ENCODE data around the gene RPL7L1.
"Not testable (repeated sequence)": the region's sequence is repeated elsewhere in the genome, so short reads cannot be mapped to it uniquely, and the experiment has no call there.

RPL7L1 gene

DNA sequence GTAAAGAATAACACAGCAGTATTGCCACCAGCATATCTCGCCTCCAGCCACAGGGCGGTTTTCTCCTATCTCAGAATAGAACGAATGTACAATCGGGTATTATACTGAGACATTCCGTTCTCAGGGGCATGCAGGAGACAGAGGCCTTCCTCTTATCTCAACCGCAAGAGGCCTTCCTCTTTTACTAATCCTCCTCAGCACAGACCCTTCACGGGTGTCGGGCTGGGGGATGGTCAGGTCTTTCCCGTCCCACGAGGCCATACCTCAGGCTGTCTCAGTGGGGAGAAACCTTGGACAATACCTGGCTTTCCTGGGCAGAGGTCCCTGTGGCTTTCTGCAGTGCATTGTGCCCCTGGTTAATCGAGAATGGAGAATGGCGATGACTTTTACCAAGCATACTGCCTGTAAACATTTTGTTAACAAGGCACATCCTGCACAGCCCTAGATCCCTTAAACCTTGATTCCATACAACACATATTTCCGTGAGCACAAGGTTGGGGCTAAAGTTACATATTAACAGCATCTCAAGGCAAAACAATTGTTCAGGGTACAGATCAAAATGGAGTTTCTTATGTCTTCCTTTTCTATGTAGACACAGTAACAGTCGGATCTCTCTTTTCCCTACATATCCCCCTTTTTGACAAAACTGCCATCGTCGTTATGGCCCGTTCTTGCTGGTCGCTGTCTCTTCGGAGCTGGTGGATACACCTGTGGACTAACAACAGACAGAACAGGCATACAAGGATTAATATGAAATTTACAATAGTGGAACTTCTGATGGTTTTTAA is 14.8 kb downstream of the RPL7L1 start:
- not testable (repeated sequence) for DNase-seq

- DNase-seq: no peak
Measured at GRCh38 chr6:42896178-42896719, 16.8 kb downstream of the RPL7L1 start.

GRCh38 chr6:42898891-42899361 is 19.5 kb downstream of the RPL7L1 start:
- peak; percentile 53 for DNase-seq

GRCh38 chr6:42899871-42900270 is 20.5 kb downstream of the RPL7L1 start:
- DNase-seq: no peak

- DNase-seq: peak; percentile 85
Measured at GRCh38 chr6:42901538-42901957, 22.1 kb downstream of the RPL7L1 start.

- DNase-seq: not testable (repeated sequence)
Measured at GRCh38 chr6:42902429-42903263, 23.2 kb downstream of the RPL7L1 start.

DNA sequence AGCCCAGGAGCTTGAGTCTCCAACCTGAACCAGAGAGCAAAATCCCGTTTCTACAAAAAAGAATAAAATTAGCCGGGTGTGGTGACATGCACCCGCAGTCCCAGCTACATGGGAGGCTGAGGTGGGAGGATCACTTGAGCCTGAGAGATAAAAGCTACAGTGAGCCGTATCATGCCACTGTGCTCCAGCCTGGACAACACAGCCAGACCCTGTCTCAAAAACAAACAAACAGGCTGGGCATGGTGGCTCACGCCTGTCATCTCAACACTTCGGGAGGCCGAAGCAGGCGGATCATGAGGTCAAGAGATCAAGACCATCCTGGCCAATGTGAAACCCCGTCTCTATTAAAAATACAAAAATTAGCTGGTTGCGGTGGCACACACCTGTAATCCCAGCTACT is 25.1 kb downstream of the RPL7L1 start:
- no peak for DNase-seq

- DNase-seq: no peak
Measured at GRCh38 chr6:42907336-42907735, 27.9 kb downstream of the RPL7L1 start.

DNA sequence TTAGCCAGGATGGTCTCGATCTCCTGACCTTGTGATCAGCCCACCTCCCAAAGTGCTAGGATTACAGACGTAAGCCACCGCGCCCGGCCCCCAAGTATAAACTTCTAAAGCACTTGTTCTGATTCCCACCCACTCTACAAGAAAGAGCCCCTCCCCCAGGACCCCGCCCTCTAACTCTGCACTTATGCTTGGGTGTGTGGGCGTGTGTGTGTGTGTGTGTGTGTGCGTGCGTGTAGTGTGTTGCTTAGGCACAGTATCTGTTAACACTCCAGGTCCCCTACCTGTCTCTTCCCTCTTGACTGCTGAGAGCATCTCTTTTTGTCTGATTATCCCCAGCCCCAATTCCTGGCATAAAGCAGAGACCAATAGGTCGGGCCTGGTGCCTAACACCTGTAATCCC is 30.4 kb downstream of the RPL7L1 start:
- no peak for DNase-seq

DNA sequence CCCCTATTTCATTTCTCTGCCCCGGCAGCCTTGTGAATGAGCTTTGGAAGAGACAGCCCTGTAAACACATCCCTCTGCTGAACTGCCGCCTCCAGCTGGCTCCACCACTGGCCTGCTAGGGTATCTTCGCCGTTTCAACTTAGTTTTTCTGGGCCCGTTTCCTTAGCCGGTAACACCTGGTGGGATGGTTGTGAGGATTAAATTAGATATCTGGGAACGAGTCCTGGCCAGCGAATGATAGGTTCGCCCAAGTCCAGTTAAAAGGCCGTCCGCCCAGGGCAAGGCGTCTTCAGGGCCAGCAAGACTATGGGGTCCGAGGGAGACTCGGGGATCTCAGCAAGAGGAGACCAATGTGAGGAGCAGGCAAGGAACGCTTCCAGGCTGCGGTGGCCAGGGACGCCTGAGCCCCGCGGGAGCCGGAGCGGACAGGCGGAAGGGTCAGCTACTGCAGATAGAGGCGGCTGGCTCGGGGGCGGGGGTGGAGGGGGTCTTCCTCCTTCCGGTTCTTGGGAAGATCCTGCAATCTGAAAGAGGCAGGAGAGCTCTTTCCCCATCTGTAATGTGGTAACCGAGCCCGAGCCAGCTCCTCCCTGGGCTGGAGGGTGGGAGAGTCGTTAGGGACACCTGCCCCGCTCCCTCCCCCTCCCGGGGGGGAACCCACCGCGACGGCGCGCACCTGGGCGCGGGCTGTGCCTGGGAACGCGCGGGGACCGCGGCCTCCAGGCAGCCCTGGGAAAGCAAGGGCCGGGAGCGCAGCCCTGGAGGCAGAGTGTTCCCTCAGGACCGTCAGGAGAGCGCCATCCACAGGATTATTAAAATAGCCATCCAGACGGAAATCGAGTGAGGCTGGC is 32.0 kb downstream of the RPL7L1 start:
- no peak for DNase-seq

- DNase-seq: no peak
Measured at GRCh38 chr6:42914546-42914945, 35.1 kb downstream of the RPL7L1 start.

DNA sequence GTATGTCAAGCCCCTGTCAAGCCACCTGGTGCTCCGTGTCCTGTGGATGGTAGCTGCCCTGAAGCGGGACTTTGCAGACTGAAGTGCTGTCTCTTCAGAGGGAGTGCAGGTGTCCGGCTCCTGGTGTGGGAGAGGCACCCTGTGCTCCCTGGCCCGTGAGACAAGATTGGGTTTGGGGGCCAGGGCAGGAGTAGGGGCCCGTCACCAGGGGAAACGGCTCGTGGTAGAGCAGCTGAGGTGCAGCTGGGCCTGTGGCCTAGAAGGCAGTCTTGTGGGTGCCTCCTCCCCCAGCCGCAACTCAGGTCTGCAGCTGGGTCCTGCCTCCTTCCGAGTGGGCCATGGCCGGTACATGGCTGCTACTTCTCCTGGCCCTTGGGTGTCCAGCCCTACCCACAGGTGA is 36.3 kb downstream of the RPL7L1 start, which contains the start of gene PTCRA:
PTCRA (plus strand) TSS at position 322 of the 400 bp plus-strand sequence; CDS start at position 339, 17 bp downstream.
- no peak for DNase-seq

- no peak for DNase-seq
Measured at GRCh38 chr6:42916288-42916687, 36.9 kb downstream of the RPL7L1 start.

GRCh38 chr6:42921801-42922200 is 42.4 kb downstream of the RPL7L1 start:
- DNase-seq: no peak

GRCh38 chr6:42923666-42924065 is 44.2 kb downstream of the RPL7L1 start:
- DNase-seq: no peak

GRCh38 chr6:42925248-42925857 is 45.9 kb downstream of the RPL7L1 start:
- DNase-seq: no peak

DNA sequence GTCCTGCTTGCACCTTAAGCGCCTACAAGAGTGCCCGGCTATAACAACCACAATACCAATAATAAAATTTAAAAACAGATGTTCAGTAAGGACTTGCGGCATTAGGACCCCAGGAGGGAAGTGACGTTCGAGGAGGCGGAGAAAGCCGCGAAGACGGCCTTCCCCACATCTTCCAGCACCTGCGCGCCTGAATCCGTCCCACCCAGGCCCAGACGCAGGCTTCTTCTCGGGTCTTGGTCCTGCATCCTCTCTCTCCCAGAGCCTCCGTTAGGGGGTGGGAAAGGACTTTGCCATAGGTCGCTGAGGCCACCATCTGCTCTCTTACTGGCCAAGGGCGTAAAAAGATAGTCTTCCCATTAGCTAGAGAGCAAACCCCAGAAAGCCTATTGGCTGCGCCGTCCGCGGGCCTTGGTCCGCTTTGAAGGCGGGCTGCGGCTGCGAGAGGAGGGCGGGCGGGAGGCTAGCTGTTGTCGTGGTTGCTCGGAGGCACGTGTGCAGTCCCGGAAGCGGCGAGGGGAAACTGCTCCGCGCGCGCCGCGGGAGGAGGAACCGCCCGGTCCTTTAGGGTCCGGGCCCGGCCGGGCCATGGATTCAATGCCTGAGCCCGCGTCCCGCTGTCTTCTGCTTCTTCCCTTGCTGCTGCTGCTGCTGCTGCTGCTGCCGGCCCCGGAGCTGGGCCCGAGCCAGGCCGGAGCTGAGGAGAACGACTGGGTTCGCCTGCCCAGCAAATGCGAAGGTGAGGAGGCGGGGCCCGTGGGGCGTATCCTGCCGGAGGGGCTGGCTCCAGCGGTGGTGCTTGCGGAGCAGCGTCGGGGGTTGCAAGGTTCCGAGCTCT is 49.8 kb downstream of the RPL7L1 start, which contains the start of gene CNPY3:
CNPY3 (plus strand) TSS at position 495 of the 835 bp plus-strand sequence; CDS start at position 586, 91 bp downstream.
- peak; percentile 87 for DNase-seq

DNA sequence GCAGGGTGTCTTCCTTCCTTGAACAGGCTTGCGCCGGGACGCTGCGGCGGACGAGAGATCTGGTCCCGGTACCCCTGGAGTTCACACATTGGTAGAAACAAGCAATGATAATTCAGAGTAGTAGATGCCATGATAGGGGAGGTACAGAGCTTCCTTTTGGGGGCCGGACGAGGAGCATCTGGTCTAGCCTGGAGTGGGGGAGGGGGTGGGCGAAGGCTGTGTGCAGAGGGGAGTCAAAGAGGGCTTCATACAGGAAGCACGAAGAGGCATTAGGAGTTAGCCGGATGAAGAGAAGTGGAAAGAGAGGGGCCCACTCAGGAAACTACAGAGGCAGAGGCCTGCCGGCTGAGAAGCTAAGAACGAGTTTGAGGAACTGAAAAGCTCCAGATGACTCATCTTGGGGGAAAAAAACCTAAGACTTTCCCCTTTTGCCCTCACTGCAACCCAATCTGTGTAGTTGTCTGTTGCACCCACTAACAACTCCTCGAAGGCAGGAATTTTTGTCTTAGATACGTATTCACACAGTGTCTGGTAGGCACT is 50.5 kb downstream of the RPL7L1 start:
- peak; percentile 21 for DNase-seq

GRCh38 chr6:42932412-42932811 is 53.0 kb downstream of the RPL7L1 start:
- DNase-seq: no peak

DNA sequence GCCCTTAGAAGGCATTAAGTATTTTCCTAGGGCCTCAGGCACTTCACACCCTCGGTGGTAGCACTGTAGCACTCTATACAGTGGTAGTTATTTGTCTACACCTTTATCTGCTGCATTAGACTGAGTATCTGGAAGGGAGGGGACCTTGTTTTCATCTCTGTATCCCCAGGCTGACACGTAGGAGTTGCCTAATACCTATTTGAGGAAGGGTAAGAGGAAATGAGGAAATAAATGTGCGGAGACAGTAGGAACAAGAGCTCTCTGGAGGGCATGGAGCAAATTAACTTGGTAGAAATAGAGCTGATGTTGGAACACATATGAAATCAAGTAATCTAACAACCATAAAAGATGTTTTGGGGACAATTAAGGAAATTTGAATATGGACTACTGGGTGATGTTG is 53.8 kb downstream of the RPL7L1 start:
- DNase-seq: no peak

- no peak for DNase-seq
Measured at GRCh38 chr6:42935322-42935721, 55.9 kb downstream of the RPL7L1 start.

Data from NCI-H1694 (cell line).